Body of pancreas (tissue), 4 donors: ENCODE measurements around the gene C4orf50. TPM values are rescaled to one million over a fixed set of nuclear protein-coding genes. Genes with fewer than 3 reads are reported as not detected.

ENCODE experiments used
- ATAC-seq: fragments of 150-250 bp; one replicate; pipeline ENCODE4 v1.9.1; 2016
- DNase-seq, 4 donors: peaks; one replicate each; pipeline ENCODE4 v3.0.0-alpha.2; 2019
- H3K27ac ChIP-seq, 4 donors: fragments of 200-600 bp; sonication (generic); 1 replicate in 3 of 4; 2 replicates in 1 of 4; pipeline versions ENCODE4 v1.5.1 to v1.6.1; 2016 to 2019; ENCODE audit warnings: mild to moderate bottlenecking in 1 of 4, mixed read lengths in 1 of 4, moderate library complexity in 1 of 4
- H3K27me3 ChIP-seq, 2 donors: fragments of 200-600 bp; sonication (generic); one replicate each; pipeline ENCODE4 v1.6.0; 2016; ENCODE audit warnings: mild to moderate bottlenecking in 1 of 2
- H3K36me3 ChIP-seq, 2 donors: fragments of 200-600 bp; sonication (generic); replicated peaks in 1 of 2; 2 replicates each; pipeline ENCODE4 v1.5.1; 2016; ENCODE audit warnings: low read depth in 2 of 2; ENCODE audit not compliant: insufficient read depth in 1 of 2
- H3K4me1 ChIP-seq: fragments of 200-600 bp; sonication (generic); one replicate; pipeline ENCODE4 v1.6.0; 2016
- H3K4me3 ChIP-seq, 2 donors: fragments of 200-600 bp; sonication (generic); 1 replicate in 1 of 2; 2 replicates in 1 of 2; pipeline ENCODE4 v1.5.1; 2016 to 2019
- H3K9me3 ChIP-seq, 3 donors: fragments of 200-600 bp; sonication (generic); 1 replicate in 2 of 3; 2 replicates in 1 of 3; pipeline ENCODE4 v1.5.1; 2016
- CTCF ChIP-seq, 7 experiments: fragments of 450-650 bp in 4 of 7; fragments of 200-600 bp in 3 of 7; sonication (generic) in 3 of 7; IDR thresholded peaks; one replicate each; pipeline ENCODE4 v1.5.1; 2016 to 2019; ENCODE audit warnings: antibody characterized with exemption in 7 of 7
- POLR2A ChIP-seq, 3 donors: fragments of 450-650 bp; IDR thresholded peaks; one replicate each; pipeline ENCODE4 v1.6.1; 2016; ENCODE audit warnings: antibody characterized with exemption in 3 of 3, mild to moderate bottlenecking in 2 of 3
- WGBS, 2 donors: methylation state at CpG; one replicate each; pipeline ENCODE4 v1.1.5; 2017; 5-methylcytosine and 5-hydroxymethylcytosine counted together
- intact Hi-C: fragments of 100-400 bp; cut with DNase I; formaldehyde crosslinking; loops from one replicate; pipeline ENCODE4 v1.15.1; 2023
- total RNA-seq, 2 donors: library from RNA; depleted of rRNA; stranded (reverse); fragments of >200 nt; gene quantifications; one replicate each; pipeline ENCODE4 v1.1.0, GENCODE V29; 2016

The C4orf50 gene
- total RNA-seq, 2 donors from 2014 or later: 0.26 TPM; not detected in 1

- Histone ChIP-seq H3K27me3 (no peaks in the 10 kb centered on the region), H3K27ac (no peak overlapping the region), H3K9me3 (peaks cover 0 to 33% (median 0%) of the 10 kb centered on the region in 3 donors), H3K36me3 (no peaks in the 10 kb centered on the region), H3K4me1 (no peaks in the 10 kb centered on the region), H3K4me3 (no peak overlapping the region)
- TF ChIP-seq CTCF (IDR thresholded peaks at IDR 0.05) (no peak), POLR2A (IDR thresholded peaks at IDR 0.05) (no peak)
- intact Hi-C loops: no loop called here
- 70 to 73% methylated on average over 11 to 12 of the region's 12 CpGs for WGBS, 2 donors
- no peak for ATAC-seq
- DNase-seq: no peak
These were observed 43.9 kb upstream of the C4orf50 start for GRCh38 chr4:6062133-6062532.

GRCh38 chr4:6059375-6059805, 41.2 kb upstream of the C4orf50 start:
- ATAC-seq: no peak
- H3K27me3 ChIP-seq: no peaks in the 10 kb centered on the region
- H3K4me3 ChIP-seq: no peak overlapping the region
- H3K36me3 ChIP-seq: no peaks in the 10 kb centered on the region
- no peaks in the 10 kb centered on the region for H3K4me1 ChIP-seq
- WGBS, 2 donors: 72 to 87% methylated on average over 5 to 7 of the region's 7 CpGs
- peaks cover 0 to 37% (median 0%) of the 10 kb centered on the region in 3 donors for H3K9me3 ChIP-seq
- no peak overlapping the region for H3K27ac ChIP-seq
- TF ChIP-seq CTCF (IDR thresholded peaks at IDR 0.05) (no peak), POLR2A (IDR thresholded peaks at IDR 0.05) (no peak)
- intact Hi-C loops: no loop called here
- no peak for DNase-seq

GRCh38 chr4:6058531-6059374, 40.5 kb upstream of the C4orf50 start:
- Histone ChIP-seq H3K9me3 (peaks cover 0 to 37% (median 0%) of the 10 kb centered on the region in 3 donors), H3K27ac (no peak overlapping the region), H3K4me3 (no peak overlapping the region), H3K36me3 (no peaks in the 10 kb centered on the region), H3K27me3 (no peaks in the 10 kb centered on the region), H3K4me1 (no peaks in the 10 kb centered on the region)
- DNase-seq (no peak), ATAC-seq (no peak)
- intact Hi-C loops: no loop called here
- WGBS, 2 donors: 84% methylated on average over 12 of the region's 12 CpGs
- TF ChIP-seq POLR2A (IDR thresholded peaks at IDR 0.05) (no peak), CTCF (IDR thresholded peaks at IDR 0.05) (no peak)

GRCh38 chr4:6056976-6057766, 38.9 kb upstream of the C4orf50 start:
- Histone ChIP-seq H3K36me3 (no peaks in the 10 kb centered on the region), H3K27ac (no peak overlapping the region), H3K4me1 (no peaks in the 10 kb centered on the region), H3K27me3 (no peaks in the 10 kb centered on the region), H3K9me3 (peaks cover 0 to 37% (median 0%) of the 10 kb centered on the region in 3 donors), H3K4me3 (no peak overlapping the region)
- intact Hi-C loops: no loop called here
- TF ChIP-seq CTCF (IDR thresholded peaks at IDR 0.05) (no peak), POLR2A (IDR thresholded peaks at IDR 0.05) (no peak)
- 79 to 85% methylated on average over 13 to 15 of the region's 15 CpGs for WGBS, 2 donors
- no peak for ATAC-seq
- no peak for DNase-seq
